Karpas-422 (cell line): ENCODE measurements around the gene WNK2. TPM values are rescaled to one million over a fixed set of nuclear protein-coding genes. Genes with fewer than 3 reads are reported as not detected.

ENCODE experiments used
- DNase-seq: peaks from one replicate; pipeline ENCODE4 v3.0.0-alpha.2; 2015
- H2AFZ ChIP-seq: fragments of 200-600 bp; sonication (generic); 2 replicates; pipeline ENCODE4 v1.6.1; 2014; ENCODE audit warnings: antibody characterized with exemption, low read length, mixed read lengths
- H3K27ac ChIP-seq: fragments of 200-600 bp; sonication (generic); 2 replicates; pipeline ENCODE4 v1.5.1; 2014; ENCODE audit warnings: mild to moderate bottlenecking, low read length, moderate library complexity
- H3K27me3 ChIP-seq: fragments of 200-600 bp; sonication (generic); 2 replicates; pipeline ENCODE4 v1.6.1; 2014; ENCODE audit warnings: low read length, mixed read lengths
- H3K36me3 ChIP-seq: fragments of 200-600 bp; sonication (generic); 2 replicates; pipeline ENCODE4 v1.6.1; 2014; ENCODE audit warnings: low read length, mixed read lengths; ENCODE audit not compliant: insufficient read depth
- H3K4me1 ChIP-seq: fragments of 200-600 bp; sonication (generic); 2 replicates; pipeline ENCODE4 v1.6.1; 2014; ENCODE audit warnings: mild to moderate bottlenecking, low read length, mixed read lengths
- H3K4me2 ChIP-seq: fragments of 200-600 bp; sonication (generic); 2 replicates; pipeline ENCODE4 v1.6.1; 2014; ENCODE audit warnings: low read length, low read depth, mild to moderate bottlenecking; ENCODE audit not compliant: poor library complexity, severe bottlenecking
- H3K4me3 ChIP-seq: fragments of 200-600 bp; sonication (generic); 2 replicates; pipeline ENCODE4 v1.5.1; 2014; ENCODE audit warnings: mild to moderate bottlenecking, antibody characterized with exemption, low read length, mixed read lengths
- H3K79me2 ChIP-seq: fragments of 200-600 bp; sonication (generic); 2 replicates; pipeline ENCODE4 v1.6.1; 2014; ENCODE audit warnings: mild to moderate bottlenecking, low read length, mixed read lengths
- H3K9ac ChIP-seq: fragments of 200-600 bp; sonication (generic); 2 replicates; pipeline ENCODE4 v1.6.0; 2014; ENCODE audit warnings: low read length
- H3K9me2 ChIP-seq: fragments of 200-600 bp; sonication (generic), shearing (Covaris generic); replicated peaks from 2 replicates; pipeline ENCODE4 v1.6.0; 2014; ENCODE audit warnings: mild to moderate bottlenecking, low read length, moderate library complexity; ENCODE audit not compliant: insufficient read depth
- H3K9me3 ChIP-seq: fragments of 300-700, 200-600 bp; sonication (generic); 2 replicates; pipeline ENCODE4 v1.6.1; 2014; ENCODE audit warnings: low read length, mixed read lengths
- H4K20me1 ChIP-seq: fragments of 200-600 bp; sonication (generic); 2 replicates; pipeline ENCODE4 v1.6.1; 2014; ENCODE audit warnings: mild to moderate bottlenecking, antibody characterized with exemption, low read length, low read depth; ENCODE audit not compliant: insufficient read depth
- total RNA-seq: library from RNA; depleted of rRNA; stranded (reverse); fragments of >200 nt; shearing (Covaris generic); gene quantifications from 2 replicates; pipeline ENCODE4 v1.2.3, GENCODE V29; 2014; ENCODE audit warnings: low replicate concordance

The WNK2 gene
- total RNA-seq, 1 experiment from 2014 or later: not detected

- no peaks in the 10 kb centered on the region for H3K36me3 ChIP-seq
- DNase-seq: no peak
- no peaks in the 10 kb centered on the region for H4K20me1 ChIP-seq
- no peaks in the 10 kb centered on the region for H3K9me3 ChIP-seq
- H3K79me2 ChIP-seq: no peaks in the 10 kb centered on the region
- H3K9ac ChIP-seq: no peak overlapping the region
- no peak overlapping the region for H3K27ac ChIP-seq
- H3K4me1 ChIP-seq: peaks cover 3% of the 10 kb centered on the region; the same call in 1 of the 2 replicates
- no peak overlapping the region for H3K4me2 ChIP-seq
- no peak overlapping the region for H2AFZ ChIP-seq
- H3K4me3 ChIP-seq: no peak overlapping the region
- H3K27me3 ChIP-seq: no peaks in the 10 kb centered on the region
- no peaks in the 10 kb centered on the region for H3K9me2 ChIP-seq
Observed at GRCh38 chr9:93156475-93157008, 27.4 kb upstream of the WNK2 start.

GRCh38 chr9:93159601-93160471 is 24.1 kb upstream of the WNK2 start:
- Histone ChIP-seq H2AFZ (no peak overlapping the region), H3K36me3 (no peaks in the 10 kb centered on the region), H3K4me2 (no peak overlapping the region), H3K9me2 (no peaks in the 10 kb centered on the region), H3K9ac (no peak overlapping the region), H3K4me1 (peaks cover 3% of the 10 kb centered on the region; the same call in 1 of the 2 replicates), H3K4me3 (no peak overlapping the region), H3K27me3 (no peaks in the 10 kb centered on the region), H4K20me1 (no peaks in the 10 kb centered on the region), H3K27ac (no peak overlapping the region), H3K79me2 (no peaks in the 10 kb centered on the region), H3K9me3 (no peaks in the 10 kb centered on the region)
- peak; percentile 86 for DNase-seq

- peaks cover 3% of the 10 kb centered on the region; the same call in 1 of the 2 replicates for H3K4me1 ChIP-seq
- H3K79me2 ChIP-seq: no peaks in the 10 kb centered on the region
- H3K36me3 ChIP-seq: no peaks in the 10 kb centered on the region
- H3K27ac ChIP-seq: no peak overlapping the region
- H4K20me1 ChIP-seq: no peaks in the 10 kb centered on the region
- H3K4me2 ChIP-seq: no peak overlapping the region
- H3K27me3 ChIP-seq: no peaks in the 10 kb centered on the region
- no peaks in the 10 kb centered on the region for H3K9me2 ChIP-seq
- no peaks in the 10 kb centered on the region for H3K9me3 ChIP-seq
- H3K9ac ChIP-seq: no peak overlapping the region
- no peak overlapping the region for H2AFZ ChIP-seq
- DNase-seq: no peak
- no peak overlapping the region for H3K4me3 ChIP-seq
Observed at GRCh38 chr9:93161786-93162562, 22.0 kb upstream of the WNK2 start.

DNA sequence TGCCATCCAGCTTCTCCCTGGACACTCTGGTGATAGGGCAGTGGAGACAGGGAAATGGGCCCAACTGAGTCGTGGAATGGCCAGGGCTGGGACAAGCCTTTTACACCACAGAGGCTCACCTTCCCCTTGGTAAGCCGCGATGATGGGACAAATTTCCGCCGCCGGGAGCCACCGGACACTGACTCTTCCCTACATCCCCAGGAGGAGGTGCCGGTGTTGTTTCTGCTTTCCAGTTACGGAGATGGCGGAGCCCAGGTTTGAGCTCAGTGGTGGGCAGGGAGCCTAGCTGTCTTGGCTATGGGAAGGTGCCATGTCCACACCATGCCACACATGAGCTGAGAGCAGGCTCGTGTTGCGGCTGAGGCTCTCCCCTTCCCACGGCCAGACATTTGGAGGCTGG is 19.9 kb upstream of the WNK2 start:
- H2AFZ ChIP-seq: no peak overlapping the region
- peaks cover 3% of the 10 kb centered on the region; the same call in 1 of the 2 replicates for H3K4me1 ChIP-seq

GRCh38 chr9:93166699-93167098 is 17.2 kb upstream of the WNK2 start:
- no peak overlapping the region for H2AFZ ChIP-seq
- H3K27ac ChIP-seq: no peak overlapping the region
- no peaks in the 10 kb centered on the region for H3K79me2 ChIP-seq
- H3K4me1 ChIP-seq: no peaks in the 10 kb centered on the region
- H4K20me1 ChIP-seq: no peaks in the 10 kb centered on the region
- no peak overlapping the region for H3K4me3 ChIP-seq
- H3K9ac ChIP-seq: no peak overlapping the region
- no peak for DNase-seq
- H3K27me3 ChIP-seq: no peaks in the 10 kb centered on the region
- H3K4me2 ChIP-seq: no peak overlapping the region
- no peaks in the 10 kb centered on the region for H3K9me2 ChIP-seq
- no peaks in the 10 kb centered on the region for H3K36me3 ChIP-seq
- H3K9me3 ChIP-seq: no peaks in the 10 kb centered on the region

More for the DNA sequence above, 19.9 kb upstream of the WNK2 start:
- no peak overlapping the region for H3K4me2 ChIP-seq
- H3K27me3 ChIP-seq: no peaks in the 10 kb centered on the region
- H3K4me3 ChIP-seq: no peak overlapping the region
- no peak overlapping the region for H3K27ac ChIP-seq
- H4K20me1 ChIP-seq: no peaks in the 10 kb centered on the region
- no peaks in the 10 kb centered on the region for H3K79me2 ChIP-seq
- no peaks in the 10 kb centered on the region for H3K9me3 ChIP-seq
- no peak for DNase-seq
- no peak overlapping the region for H3K9ac ChIP-seq
- H3K9me2 ChIP-seq: no peaks in the 10 kb centered on the region
- H3K36me3 ChIP-seq: no peaks in the 10 kb centered on the region

- Histone ChIP-seq H3K4me3 (no peak overlapping the region), H3K27ac (no peak overlapping the region), H3K9ac (no peak overlapping the region), H3K9me3 (no peaks in the 10 kb centered on the region), H3K4me1 (no peaks in the 10 kb centered on the region), H3K79me2 (no peaks in the 10 kb centered on the region), H2AFZ (no peak overlapping the region), H3K27me3 (no peaks in the 10 kb centered on the region), H3K4me2 (no peak overlapping the region), H3K9me2 (no peaks in the 10 kb centered on the region), H3K36me3 (no peaks in the 10 kb centered on the region), H4K20me1 (no peaks in the 10 kb centered on the region)
- no peak for DNase-seq
Observed at GRCh38 chr9:93167185-93167584, 16.8 kb upstream of the WNK2 start.

GRCh38 chr9:93167838-93168237 is 16.1 kb upstream of the WNK2 start:
- Histone ChIP-seq H3K79me2 (no peaks in the 10 kb centered on the region), H3K4me2 (no peak overlapping the region), H3K27me3 (no peaks in the 10 kb centered on the region)

DNA sequence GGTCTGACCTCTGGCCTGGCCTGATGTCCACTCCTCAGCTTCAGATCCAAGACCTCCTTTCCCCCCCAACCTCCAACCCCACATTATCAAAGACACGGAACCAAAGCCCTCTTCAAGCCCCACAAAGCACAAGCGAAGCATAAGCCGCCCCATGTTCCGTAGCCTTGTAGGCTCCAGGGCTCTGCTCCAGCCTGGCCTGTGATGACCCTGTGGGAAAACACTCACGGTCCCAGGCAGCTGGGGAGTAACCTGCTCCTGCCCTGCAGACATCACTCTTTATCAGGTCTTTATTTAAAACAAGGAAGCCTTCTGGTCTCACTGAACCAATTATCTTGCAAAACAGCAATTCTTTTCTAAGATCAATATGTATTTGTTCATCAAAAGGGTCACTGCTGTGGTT is 15.4 kb upstream of the WNK2 start:
- Histone ChIP-seq H3K9me3 (no peaks in the 10 kb centered on the region), H3K27me3 (no peaks in the 10 kb centered on the region), H3K27ac (no peak overlapping the region), H3K4me2 (no peak overlapping the region), H3K9me2 (no peaks in the 10 kb centered on the region), H3K4me3 (no peak overlapping the region), H2AFZ (no peak overlapping the region), H3K9ac (no peak overlapping the region), H3K79me2 (no peaks in the 10 kb centered on the region), H3K36me3 (no peaks in the 10 kb centered on the region), H4K20me1 (no peaks in the 10 kb centered on the region), H3K4me1 (no peaks in the 10 kb centered on the region)
- DNase-seq: no peak

More at GRCh38 chr9:93167838-93168237, 16.1 kb upstream of the WNK2 start:
- no peak overlapping the region for H3K27ac ChIP-seq
- H2AFZ ChIP-seq: no peak overlapping the region
- no peaks in the 10 kb centered on the region for H3K4me1 ChIP-seq
- H3K9ac ChIP-seq: no peak overlapping the region
- no peak overlapping the region for H3K4me3 ChIP-seq
- H3K9me3 ChIP-seq: no peaks in the 10 kb centered on the region
- DNase-seq: no peak
- H3K36me3 ChIP-seq: no peaks in the 10 kb centered on the region
- H4K20me1 ChIP-seq: no peaks in the 10 kb centered on the region
- H3K9me2 ChIP-seq: no peaks in the 10 kb centered on the region
